Adrenal gland (tissue), 5 donors: ENCODE measurements around the gene TSSK6.

Source experiments
- POLR2A ChIP-seq, 2 donors: fragments of 450-650 bp; IDR thresholded peaks; one replicate each; pipeline ENCODE4 v1.6.1; 2017; ENCODE audit warnings: antibody characterized with exemption in 2 of 2, mild to moderate bottlenecking in 2 of 2, moderate library complexity in 1 of 2
- TF ChIP-seq, protein P1 (sequence below), 6 experiments: fragments of 450-650 bp in 4 of 6; fragments of 200-600 bp in 2 of 6; sonication (generic) in 1 of 6; IDR thresholded peaks; 1 replicate in 5 of 6; 2 replicates in 1 of 6; pipeline versions ENCODE4 v1.5.1 to v1.8.0; 2016 to 2021; ENCODE audit warnings: antibody characterized with exemption in 6 of 6, mild to moderate bottlenecking in 2 of 6, moderate library complexity in 1 of 6
- donor health status: DM: no; HTN: no; CAD: no.

DNA sequence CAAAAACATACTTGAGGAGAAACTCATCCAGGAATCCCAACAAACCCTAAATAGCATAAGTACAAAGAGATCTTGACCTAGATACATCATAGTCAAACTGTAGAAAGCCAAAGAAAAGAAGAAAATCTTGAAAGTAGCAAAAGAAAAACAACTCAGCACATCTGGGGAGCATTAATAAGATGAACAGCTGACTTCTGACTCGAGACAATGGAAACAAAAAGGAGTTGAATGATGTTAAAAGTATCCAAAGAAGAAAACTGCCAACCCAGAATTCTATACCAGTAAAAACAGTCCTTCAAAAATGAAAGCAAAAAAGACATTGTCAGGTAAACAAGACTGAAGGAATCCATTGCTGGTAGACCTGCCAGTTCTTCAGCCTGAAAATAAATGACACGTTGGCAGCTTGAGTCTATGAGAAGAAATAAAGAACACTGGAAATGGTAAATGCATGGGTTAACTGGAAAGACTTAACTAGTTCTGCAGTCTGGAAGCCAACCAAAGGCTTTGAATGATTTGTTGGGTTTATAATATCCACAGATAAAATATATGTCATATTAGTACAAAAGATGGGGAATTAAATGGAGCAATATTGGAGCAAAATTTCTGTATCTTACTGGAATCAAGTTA, 46.8 kb downstream of the TSSK6 start:
- TF ChIP-seq POLR2A (IDR thresholded peaks at IDR 0.05) = no peak
- TF ChIP-seq, protein P1, sequence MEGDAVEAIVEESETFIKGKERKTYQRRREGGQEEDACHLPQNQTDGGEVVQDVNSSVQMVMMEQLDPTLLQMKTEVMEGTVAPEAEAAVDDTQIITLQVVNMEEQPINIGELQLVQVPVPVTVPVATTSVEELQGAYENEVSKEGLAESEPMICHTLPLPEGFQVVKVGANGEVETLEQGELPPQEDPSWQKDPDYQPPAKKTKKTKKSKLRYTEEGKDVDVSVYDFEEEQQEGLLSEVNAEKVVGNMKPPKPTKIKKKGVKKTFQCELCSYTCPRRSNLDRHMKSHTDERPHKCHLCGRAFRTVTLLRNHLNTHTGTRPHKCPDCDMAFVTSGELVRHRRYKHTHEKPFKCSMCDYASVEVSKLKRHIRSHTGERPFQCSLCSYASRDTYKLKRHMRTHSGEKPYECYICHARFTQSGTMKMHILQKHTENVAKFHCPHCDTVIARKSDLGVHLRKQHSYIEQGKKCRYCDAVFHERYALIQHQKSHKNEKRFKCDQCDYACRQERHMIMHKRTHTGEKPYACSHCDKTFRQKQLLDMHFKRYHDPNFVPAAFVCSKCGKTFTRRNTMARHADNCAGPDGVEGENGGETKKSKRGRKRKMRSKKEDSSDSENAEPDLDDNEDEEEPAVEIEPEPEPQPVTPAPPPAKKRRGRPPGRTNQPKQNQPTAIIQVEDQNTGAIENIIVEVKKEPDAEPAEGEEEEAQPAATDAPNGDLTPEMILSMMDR (IDR thresholded peaks at IDR 0.05) = no peak
